Lung (tissue), 12 donors: ENCODE results near the gene GPNMB. TPM values are rescaled to one million over a fixed set of nuclear protein-coding genes. Genes with fewer than 3 reads are reported as not detected.
A peak's percentile ranks its signal among the peaks of the same experiment; 100 is the strongest.

ENCODE experiments used
- ATAC-seq: fragments of 200-7000 bp; cut with Tn5 transposase; one replicate; pipeline ENCODE4 v1.9.1; 2020; ENCODE audit warnings: moderate number of reproducible peaks; ENCODE audit not compliant: insufficient read depth, low FRiP score
- DNase-seq, 3 donors: peaks; one replicate each; pipeline ENCODE4 v3.0.0-alpha.2; 2013 to 2017
- H3K27ac ChIP-seq, 2 donors: one replicate each; pipeline ENCODE4 v1.5.1; 2013; ENCODE audit warnings: mild to moderate bottlenecking in 2 of 2, moderate library complexity in 2 of 2, control low read depth in 1 of 2, inconsistent platforms in 1 of 2, low read depth in 1 of 2, low read length in 1 of 2
- H3K27me3 ChIP-seq, 3 donors: one replicate each; pipeline ENCODE4 v1.5.1; 2013; ENCODE audit warnings: low read length in 2 of 3; ENCODE audit not compliant: control insufficient read depth in 3 of 3, insufficient read depth in 3 of 3
- H3K36me3 ChIP-seq, 4 donors: one replicate each; pipeline ENCODE4 v1.5.1; 2013; ENCODE audit warnings: low read length in 4 of 4, mild to moderate bottlenecking in 1 of 4, moderate library complexity in 1 of 4; ENCODE audit not compliant: control insufficient read depth in 4 of 4, insufficient read depth in 4 of 4
- H3K4me1 ChIP-seq, 5 donors: one replicate each; pipeline ENCODE4 v1.5.1; 2013; ENCODE audit warnings: low read length in 5 of 5, mild to moderate bottlenecking in 2 of 5, moderate library complexity in 1 of 5; ENCODE audit not compliant: control insufficient read depth in 5 of 5, insufficient read depth in 5 of 5
- H3K4me3 ChIP-seq: one replicate; pipeline ENCODE4 v1.5.1; 2013; ENCODE audit warnings: mild to moderate bottlenecking, control low read depth, moderate library complexity
- H3K9ac ChIP-seq, 2 donors: one replicate each; pipeline ENCODE4 v1.5.1; 2013; ENCODE audit warnings: low read length in 2 of 2, control low read depth in 1 of 2; ENCODE audit not compliant: insufficient read depth in 1 of 2
- H3K9me3 ChIP-seq, 4 donors: one replicate each; pipeline ENCODE4 v1.5.1; 2013; ENCODE audit warnings: low read length in 3 of 4, mild to moderate bottlenecking in 1 of 4, moderate library complexity in 1 of 4; ENCODE audit not compliant: control insufficient read depth in 4 of 4, insufficient read depth in 3 of 4
- CTCF ChIP-seq: IDR thresholded peaks from 2 replicates; pipeline ENCODE4 v1.5.1; 2012; ENCODE audit warnings: mild to moderate bottlenecking; ENCODE audit errors: control extremely low read depth, extremely low read depth
- whole genome bisulfite sequencing, 2 donors: extraction: QIAGEN DNeasy Blood & Tissue Kit; methylation state at CpG; one replicate each; pipeline ENCODE4 v1.1.7; 2013; 5-methylcytosine and 5-hydroxymethylcytosine counted together
- polyA plus RNA-seq, 2 donors: library from polyadenylated mRNA; stranded (reverse); fragments of 200-250 nt; gene quantifications; one replicate each; pipeline ENCODE4 v1.2.1, GENCODE V29; 2013
- total RNA-seq, 2 donors: library from RNA; depleted of rRNA in 1 of 2; stranded (reverse); fragments of >200 nt in 1 of 2; gene quantifications; one replicate each; pipeline ENCODE4 v1.2.1, GENCODE V29; 2014 to 2021
- donor health status: control.
- donor health status: control.
- donor health status: Bipolar disorder and iron deficiency.
- donor health status: healthy.
- donor health status: DM: yes; HTN: yes; CAD: no.

The GPNMB gene
- total and polyA plus RNA-seq, 4 donors, result 47.7 to 127 (median 77.5) TPM

- DNase-seq, result no peak
- Histone ChIP-seq H3K4me3 (no peak overlapping the region), H3K9me3 (peaks cover 0 to 2% (median 0%) of the 10 kb centered on the region in 4 donors), H3K36me3 (peaks cover 0 to 14% (median 0%) of the 10 kb centered on the region in 4 donors), H3K4me1 (no peaks in the 10 kb centered on the region), H3K27ac (no peak overlapping the region), H3K9ac (no peak overlapping the region), H3K27me3 (peaks cover 0 to 2% (median 0%) of the 10 kb centered on the region in 3 donors)
- ATAC-seq, result no peak
- TF ChIP-seq CTCF, result no peak
- WGBS, 2 donors, result 77 to 89% methylated on average over 7 of the region's 7 CpGs
Observed at GRCh38 chr7:23256731-23257130, 10.2 kb downstream of the GPNMB start.

GRCh38 chr7:23260371-23260770 is 13.8 kb downstream of the GPNMB start:
- Histone ChIP-seq H3K27ac (no peak overlapping the region), H3K27me3 (peaks cover 0 to 2% (median 0%) of the 10 kb centered on the region in 3 donors), H3K9me3 (no peaks in the 10 kb centered on the region), H3K4me1 (no peaks in the 10 kb centered on the region), H3K36me3 (peaks cover 0 to 19% (median 0%) of the 10 kb centered on the region in 4 donors), H3K9ac (no peak overlapping the region), H3K4me3 (no peak overlapping the region)
- DNase-seq (no peak), ATAC-seq (no peak)
- 83 to 88% methylated on average over 10 of the region's 10 CpGs for WGBS, 2 donors
- no peak for TF ChIP-seq CTCF

GRCh38 chr7:23261843-23262452 is 15.4 kb downstream of the GPNMB start:
- Histone ChIP-seq H3K36me3 (peaks cover 0 to 16% (median 0%) of the 10 kb centered on the region in 4 donors), H3K9me3 (no peaks in the 10 kb centered on the region), H3K27ac (no peak overlapping the region), H3K4me3 (no peak overlapping the region), H3K9ac (no peak overlapping the region), H3K27me3 (peaks cover 0 to 2% (median 0%) of the 10 kb centered on the region in 3 donors), H3K4me1 (no peaks in the 10 kb centered on the region)
- 8 to 11% methylated on average over 7 of the region's 7 CpGs for WGBS, 2 donors
- peak; percentile 47 for TF ChIP-seq CTCF
- peak; percentile 61 to 74 (median 72) for DNase-seq
- peak; percentile 34 for ATAC-seq
